ENCODE results near the gene MRI1. TPM values are rescaled to one million over a fixed set of nuclear protein-coding genes. Genes with fewer than 3 reads are reported as not detected.

The MRI1 gene
- total RNA-seq, 1 experiment from 2014 or later, result 30.2 TPM

- CTCF ChIA-PET, result no interaction called here
- no peaks in the 10 kb centered on the region for H3K27me3 Mint-ChIP-seq (ENCODE audit: unreplicated experiment)
- TF ChIP-seq CTCF (IDR thresholded peaks at IDR 0.05; ENCODE audit: unreplicated experiment), result no peak
- no peak overlapping the region for H3K27ac Mint-ChIP-seq (ENCODE audit: unreplicated experiment)
- H3K9me3 Mint-ChIP-seq (ENCODE audit: low read depth, unreplicated experiment), result no peaks in the 10 kb centered on the region
- peaks cover 8% of the 10 kb centered on the region for H3K4me1 Mint-ChIP-seq (ENCODE audit: low read depth, unreplicated experiment)
- intact Hi-C loops (cut with micrococcal nuclease; ENCODE audit: unreplicated experiment), result no loop called here
- no peak overlapping the region for H3K4me3 Mint-ChIP-seq (ENCODE audit: low read depth, unreplicated experiment)
- no TSS peak for BruUV-seq (replicated peaks)
- H3K36me3 Mint-ChIP-seq (ENCODE audit: insufficient read depth, unreplicated experiment), result peaks cover 29% of the 10 kb centered on the region
- no peak for DNase-seq
These were observed 42.4 kb downstream of the MRI1 start for GRCh38 chr19:13806728-13807127.

- CTCF ChIA-PET, result no interaction called here
- H3K27me3 Mint-ChIP-seq (ENCODE audit: unreplicated experiment), result no peaks in the 10 kb centered on the region
- peaks cover 8% of the 10 kb centered on the region for H3K4me1 Mint-ChIP-seq (ENCODE audit: low read depth, unreplicated experiment)
- no peak overlapping the region for H3K4me3 Mint-ChIP-seq (ENCODE audit: low read depth, unreplicated experiment)
- H3K36me3 Mint-ChIP-seq (ENCODE audit: insufficient read depth, unreplicated experiment), result peaks cover 31% of the 10 kb centered on the region
- no peak for TF ChIP-seq CTCF (IDR thresholded peaks at IDR 0.05; ENCODE audit: unreplicated experiment)
- no TSS peak for BruUV-seq (replicated peaks)
- no peak overlapping the region for H3K27ac Mint-ChIP-seq (ENCODE audit: unreplicated experiment)
- intact Hi-C loops (cut with micrococcal nuclease; ENCODE audit: unreplicated experiment), result no loop called here
- DNase-seq, result no peak
- H3K9me3 Mint-ChIP-seq (ENCODE audit: low read depth, unreplicated experiment), result no peaks in the 10 kb centered on the region
These were observed 43.2 kb downstream of the MRI1 start for GRCh38 chr19:13807421-13808021.

GRCh38 chr19:13808856-13809255 lies 44.5 kb downstream of the MRI1 start:
- DNase-seq, result no peak
- H3K36me3 Mint-ChIP-seq (ENCODE audit: insufficient read depth, unreplicated experiment), result peaks cover 35% of the 10 kb centered on the region
- H3K4me3 Mint-ChIP-seq (ENCODE audit: low read depth, unreplicated experiment), result no peak overlapping the region
- CTCF ChIA-PET, result no interaction called here
- H3K9me3 Mint-ChIP-seq (ENCODE audit: low read depth, unreplicated experiment), result peaks cover 4% of the 10 kb centered on the region
- H3K4me1 Mint-ChIP-seq (ENCODE audit: low read depth, unreplicated experiment), result no peaks in the 10 kb centered on the region
- no peak for TF ChIP-seq CTCF (IDR thresholded peaks at IDR 0.05; ENCODE audit: unreplicated experiment)
- intact Hi-C loops (cut with micrococcal nuclease; ENCODE audit: unreplicated experiment), result no loop called here
- BruUV-seq (replicated peaks), result no TSS peak
- H3K27ac Mint-ChIP-seq (ENCODE audit: unreplicated experiment), result no peak overlapping the region
- no peaks in the 10 kb centered on the region for H3K27me3 Mint-ChIP-seq (ENCODE audit: unreplicated experiment)

- H3K4me3 Mint-ChIP-seq (ENCODE audit: low read depth, unreplicated experiment), result no peak overlapping the region
- H3K4me1 Mint-ChIP-seq (ENCODE audit: low read depth, unreplicated experiment), result no peaks in the 10 kb centered on the region
- TF ChIP-seq CTCF (IDR thresholded peaks at IDR 0.05; ENCODE audit: unreplicated experiment), result no peak
- DNase-seq, result no peak
- intact Hi-C loops (cut with micrococcal nuclease; ENCODE audit: unreplicated experiment), result no loop called here
- peaks cover 45% of the 10 kb centered on the region for H3K36me3 Mint-ChIP-seq (ENCODE audit: insufficient read depth, unreplicated experiment)
- peaks cover 4% of the 10 kb centered on the region for H3K9me3 Mint-ChIP-seq (ENCODE audit: low read depth, unreplicated experiment)
- no peaks in the 10 kb centered on the region for H3K27me3 Mint-ChIP-seq (ENCODE audit: unreplicated experiment)
- CTCF ChIA-PET, result no interaction called here
- H3K27ac Mint-ChIP-seq (ENCODE audit: unreplicated experiment), result no peak overlapping the region
- no TSS peak for BruUV-seq (replicated peaks)
These were observed 48.2 kb downstream of the MRI1 start for GRCh38 chr19:13812544-13812943.
